IMR-90 (cell line): ENCODE results near the gene TOR2A. TPM values are rescaled to one million over a fixed set of nuclear protein-coding genes. Genes with fewer than 3 reads are reported as not detected.

Experiments
- ATAC-seq: fragments of 200-7000 bp; cut with Tn5 transposase; 2 replicates; pipeline ENCODE4 v1.9.1; 2020; ENCODE audit warnings: low read depth, mild to moderate bottlenecking, moderate library complexity
- BruUV-seq: library from RNA; stranded (reverse); fragments of 400-500 nt; replicated peaks from 2 replicates; lab custom pipeline; 2021; lab: Mats Ljungman, UMichigan
- CTCF ChIA-PET: fragments of 300-600 bp; formaldehyde crosslinking; extraction: SDS; loops from one replicate; lab custom pipeline; 2021; ENCODE audit warnings: antibody characterized with exemption; lab: Yijun Ruan, JAX
- POLR2A ChIA-PET: fragments of 300-600 bp; sonication (Branson Sonifier 250); formaldehyde crosslinking; loops from one replicate; lab custom pipeline; 2022; ENCODE audit warnings: antibody characterized with exemption; ENCODE audit not compliant: unreplicated experiment; lab: Charles Lee
- DNase-seq: peaks from one replicate; pipeline ENCODE4 v3.0.0; 2013
- H2AFZ ChIP-seq: replicated peaks from 2 replicates; pipeline ENCODE3; 2013; ENCODE audit warnings: low read length, mild to moderate bottlenecking; ENCODE audit not compliant: poor library complexity
- H2AK5ac ChIP-seq: 2 replicates; pipeline ENCODE4 v1.6.1; 2013; ENCODE audit warnings: low read depth, low read length, inconsistent platforms
- H2AK9ac ChIP-seq: replicated peaks from 2 replicates; pipeline ENCODE3; 2013; ENCODE audit warnings: mild to moderate bottlenecking, low read depth, low read length, moderate library complexity; ENCODE audit not compliant: poor library complexity
- H2BK120ac ChIP-seq: 2 replicates; pipeline ENCODE4 v1.6.1; 2013; ENCODE audit warnings: low read depth, low read length, inconsistent platforms
- H2BK15ac ChIP-seq: 3 replicates; pipeline ENCODE4 v1.6.1; 2013; ENCODE audit warnings: low read depth, low read length, inconsistent platforms
- H2BK20ac ChIP-seq: 2 replicates; pipeline ENCODE4 v1.6.1; 2013; ENCODE audit warnings: low read depth, mild to moderate bottlenecking, inconsistent platforms, low read length, moderate library complexity
- H2BK5ac ChIP-seq: 2 replicates; pipeline ENCODE4 v1.6.1; 2013; ENCODE audit warnings: mild to moderate bottlenecking, low read depth, low read length, inconsistent platforms; ENCODE audit not compliant: poor library complexity, severe bottlenecking
- H3K14ac ChIP-seq: replicated peaks from 2 replicates; pipeline ENCODE4 v1.6.1; 2013; ENCODE audit warnings: low read depth, low read length, inconsistent platforms
- H3K18ac ChIP-seq: 2 replicates; pipeline ENCODE4 v1.6.1; 2013; ENCODE audit warnings: low read depth, low read length, control low read depth
- H3K23ac ChIP-seq: 2 replicates; pipeline ENCODE4 v1.6.1; 2013; ENCODE audit warnings: low read depth, low read length, inconsistent platforms
- H3K27ac ChIP-seq: 2 replicates; pipeline ENCODE4 v1.5.1; 2013; ENCODE audit warnings: mild to moderate bottlenecking, control low read depth, low read length; ENCODE audit not compliant: insufficient read depth
- H3K27me3 ChIP-seq: 2 replicates; pipeline ENCODE4 v1.6.1; 2013; ENCODE audit warnings: low read length; ENCODE audit not compliant: control insufficient read depth, insufficient read depth
- H3K36me3 ChIP-seq: 2 replicates; pipeline ENCODE4 v1.6.1; 2013; ENCODE audit warnings: low read length, mixed read lengths; ENCODE audit not compliant: control insufficient read depth, insufficient read depth
- H3K4ac ChIP-seq: 2 replicates; pipeline ENCODE4 v1.6.1; 2013; ENCODE audit warnings: low read depth, low read length, inconsistent platforms
- H3K4me1 ChIP-seq: 2 replicates; pipeline ENCODE4 v1.6.1; 2013; ENCODE audit warnings: low read length, mixed read lengths; ENCODE audit not compliant: control insufficient read depth, insufficient read depth
- H3K4me2 ChIP-seq: 2 replicates; pipeline ENCODE4 v1.6.1; 2013; ENCODE audit warnings: low read depth, mild to moderate bottlenecking, control low read depth, low read length, moderate library complexity
- H3K4me3 ChIP-seq: 2 replicates; pipeline ENCODE4 v1.5.1; 2013; ENCODE audit warnings: low read depth, mild to moderate bottlenecking, control low read depth, low read length, moderate library complexity; ENCODE audit not compliant: insufficient read depth
- H3K56ac ChIP-seq: 2 replicates; pipeline ENCODE4 v1.6.1; 2013; ENCODE audit warnings: low read length, inconsistent platforms; ENCODE audit not compliant: insufficient read depth; ENCODE audit errors: extremely low read depth
- H3K79me1 ChIP-seq, 2 experiments: 2 replicates each; pipeline ENCODE4 v1.6.1; 2013; ENCODE audit warnings: low read length in 2 of 2, inconsistent platforms in 1 of 2, low read depth in 1 of 2
- H3K9ac ChIP-seq: 2 replicates; pipeline ENCODE4 v1.6.1; 2013; ENCODE audit warnings: low read depth, low read length, control low read depth
- H3K9me1 ChIP-seq: 2 replicates; pipeline ENCODE4 v1.6.1; 2013; ENCODE audit warnings: low read length, inconsistent platforms; ENCODE audit not compliant: insufficient read depth
- H3K9me3 ChIP-seq: 2 replicates; pipeline ENCODE4 v1.6.1; 2013; ENCODE audit warnings: low read length; ENCODE audit not compliant: control insufficient read depth, insufficient read depth
- H4K20me1 ChIP-seq: 2 replicates; pipeline ENCODE4 v1.6.1; 2013; ENCODE audit warnings: low read length, inconsistent platforms; ENCODE audit not compliant: insufficient read depth
- H4K5ac ChIP-seq: 2 replicates; pipeline ENCODE4 v1.6.1; 2013; ENCODE audit warnings: mild to moderate bottlenecking, low read depth, low read length, control low read depth
- H4K8ac ChIP-seq, 2 experiments: 2 replicates each; pipeline ENCODE4 v1.6.1; 2013; ENCODE audit warnings: low read depth in 2 of 2, low read length in 2 of 2, control low read depth in 1 of 2, inconsistent platforms in 1 of 2
- H4K91ac ChIP-seq: 2 replicates; pipeline ENCODE4 v1.6.1; 2013; ENCODE audit warnings: low read depth, low read length, inconsistent platforms; ENCODE audit not compliant: insufficient read depth
- CEBPB ChIP-seq: IDR thresholded peaks from 2 replicates; pipeline ENCODE4 v1.6.1; 2012; ENCODE audit warnings: low read depth, low read length, improper control_type of control experiment
- CHD1 ChIP-seq: IDR thresholded peaks from 2 replicates; pipeline ENCODE4 v1.6.1; 2012; ENCODE audit warnings: low read depth, low read length, improper control_type of control experiment
- ELK1 ChIP-seq: fragments of 150-350 bp; IDR thresholded peaks from 2 replicates; pipeline ENCODE4 v1.6.1; 2016; ENCODE audit warnings: low read depth, mild to moderate bottlenecking, low read length, moderate library complexity, borderline replicate concordance
- MAZ ChIP-seq: IDR thresholded peaks from 2 replicates; pipeline ENCODE4 v1.6.1; 2012; ENCODE audit warnings: low read depth, mild to moderate bottlenecking, low read length, improper control_type of control experiment, moderate library complexity, borderline replicate concordance
- NFE2L2 ChIP-seq: fragments of 150-350 bp; IDR thresholded peaks from 2 replicates; pipeline ENCODE4 v1.6.1; 2016; ENCODE audit warnings: low read depth, mild to moderate bottlenecking, low read length
- RAD21 ChIP-seq: IDR thresholded peaks from 2 replicates; pipeline ENCODE4 v1.6.1; 2012; ENCODE audit warnings: low read length, improper control_type of control experiment
- SMC3 ChIP-seq: fragments of 150-350 bp; IDR thresholded peaks from 2 replicates; pipeline ENCODE4 v1.6.1; 2016; ENCODE audit warnings: low read depth, mild to moderate bottlenecking, antibody characterized with exemption, low read length, moderate library complexity
- WGBS, 2 experiments: methylation state at CpG; one replicate each; pipeline versions ENCODE4 v1.1.5 to v1.1.7; 2013; ENCODE audit warnings: missing lambda C conversion rate in 2 of 2; ENCODE audit not compliant: insufficient read length in 1 of 2; ENCODE audit errors: extremely low coverage in 2 of 2; 5-methylcytosine and 5-hydroxymethylcytosine counted together
- dilution Hi-C: fragments of 300-500 bp; cut with HindIII; formaldehyde crosslinking; loops from one replicate; pipeline ENCODE4 v1.14.3; 2018; ENCODE audit warnings: low sequenced_read_pairs; ENCODE audit not compliant: unreplicated experiment
- in situ Hi-C: fragments of 300-500 bp; cut with MboI; formaldehyde crosslinking; loops from 3 replicates; pipeline ENCODE4 v1.14.3; 2019; ENCODE audit warnings: low sequenced_read_pairs, inconsistent platforms, mixed read lengths
- intact Hi-C: fragments of 100-400 bp; cut with micrococcal nuclease; formaldehyde crosslinking; loops from 2 replicates; pipeline ENCODE4 v1.10.0; 2022
- polyA plus RNA-seq, 3 experiments: library from polyadenylated mRNA; depleted of rRNA; stranded (reverse); fragments of >200 nt; gene quantifications; 2 replicates each; pipeline ENCODE4 v1.2.3, GENCODE V29; 2012; ENCODE audit warnings: low replicate concordance in 1 of 3
- total RNA-seq: library from RNA; depleted of rRNA; stranded (reverse); fragments of >200 nt; gene quantifications from 2 replicates; pipeline ENCODE4 v1.2.3, GENCODE V29; 2012

TOR2A gene
- total and polyA plus RNA-seq, 2 of the 4 experiments (the other 2 are of a cell fraction): 0.90 to 12.5 TPM

- ChIA-PET POLR2A (no interaction called here), CTCF (no interaction called here)
- H2AK5ac ChIP-seq: no peak overlapping the region
- H3K56ac ChIP-seq: no peak overlapping the region
- H3K14ac ChIP-seq: no peak overlapping the region
- H4K5ac ChIP-seq: no peak overlapping the region
- intact Hi-C loops: loop anchor here (5.0 kb wide), 1 partner anchor 223 kb away; no protein-coding TSS in a partner anchor
- TF ChIP-seq RAD21 (no peak), CHD1 (no peak), SMC3 (no peak), CEBPB (no peak), MAZ (no peak), NFE2L2 (no peak), ELK1 (no peak)
- H4K8ac ChIP-seq: no peak overlapping the region
- no peak overlapping the region for H2BK120ac ChIP-seq
- no peak overlapping the region for H3K4ac ChIP-seq
- BruUV-seq: no TSS peak
- ATAC-seq (no peak), DNase-seq (no peak)
- H2BK20ac ChIP-seq: no peak overlapping the region
- H3K9me3 ChIP-seq: no peaks in the 10 kb centered on the region
- no peaks in the 10 kb centered on the region for H4K20me1 ChIP-seq
- H3K18ac ChIP-seq: no peak overlapping the region
- H3K4me2 ChIP-seq: no peak overlapping the region
- in situ Hi-C loops: no loop called here
- peaks cover 4 to 12% of the 10 kb centered on the region in 2 experiments; a peak in 2 of 4 replicates for H3K79me1 ChIP-seq
- no peak overlapping the region for H2BK15ac ChIP-seq
- dilution Hi-C loops: no loop called here
- H3K9me1 ChIP-seq: no peaks in the 10 kb centered on the region
- no peak overlapping the region for H2AK9ac ChIP-seq
- no peaks in the 10 kb centered on the region for H3K27me3 ChIP-seq
- H2AFZ ChIP-seq: no peak overlapping the region
- H2BK5ac ChIP-seq: no peak overlapping the region
- no peak overlapping the region for H3K23ac ChIP-seq
- H3K27ac ChIP-seq: no peak overlapping the region
- H4K91ac ChIP-seq: no peak overlapping the region
- H3K36me3 ChIP-seq: peaks cover 5% of the 10 kb centered on the region; the same call in 1 of the 2 replicates
- H3K4me1 ChIP-seq: peaks cover 6% of the 10 kb centered on the region
- no peak overlapping the region for H3K4me3 ChIP-seq
- WGBS, 2 experiments: 67% methylated on average over 6 of the region's 9 CpGs; no CpG with 5 or more reads in 1 of the 2 experiments
- no peak overlapping the region for H3K9ac ChIP-seq
Measured at GRCh38 chr9:127730262-127730661, 4.8 kb downstream of the TOR2A start.
